ENCODE measurements around the gene SHROOM3. TPM values are rescaled to one million over a fixed set of nuclear protein-coding genes. Genes with fewer than 3 reads are reported as not detected.

The SHROOM3 gene
- total and polyA plus RNA-seq, 2 donors (not counting 3 experiments of a cell fraction or from before 2014, with no cell fraction given) = 2.7 to 6.7 TPM

DNA sequence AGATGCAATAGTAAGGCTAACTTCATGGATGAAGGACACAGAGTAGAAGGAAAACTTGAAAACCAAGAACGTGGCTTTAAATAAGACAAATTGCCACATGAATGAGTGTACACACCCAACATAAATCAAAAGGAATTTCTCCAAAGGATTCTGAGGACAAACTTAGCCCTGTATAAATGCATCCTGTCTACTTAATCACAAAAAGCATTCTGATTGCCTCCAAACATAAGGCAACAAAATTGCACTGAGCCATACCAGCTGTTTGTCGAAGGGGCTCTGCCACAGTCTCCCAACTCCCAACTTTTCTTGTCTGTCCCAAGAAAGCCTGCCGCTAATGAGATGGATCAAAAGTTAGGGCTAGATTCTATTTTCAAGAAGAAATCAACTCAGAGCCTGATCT is 268.6 kb downstream of the SHROOM3 start:
- Histone ChIP-seq H3K9me1 (replicated peaks; ENCODE audit: control insufficient read depth, extremely low read depth, insufficient read depth, low read length) (no peaks in the 10 kb centered on the region), H3K4me1 (ENCODE audit: control insufficient read depth, extremely low read depth, insufficient read depth, low read length) (peaks cover 35% of the 10 kb centered on the region), H2AFZ (ENCODE audit: low read depth, low read length) (no peak overlapping the region), H3K27me3 (ENCODE audit: control insufficient read depth in 2 of 2, insufficient read depth in 2 of 2, low read length in 2 of 2) (no peaks in the 10 kb centered on the region), H3K36me3 (ENCODE audit: control insufficient read depth in 2 of 2, extremely low read depth in 1 of 2, insufficient read depth in 2 of 2, low read length in 2 of 2) (no peaks in the 10 kb centered on the region), H3K9ac (replicated peaks; ENCODE audit: extremely low read depth, insufficient read depth, low read length) (peak overlapping the region; percentile 84), H3K27ac (ENCODE audit: insufficient read depth, low read depth, low read length) (peak overlapping the region; percentile 96), H3K9me3 (replicated peaks; ENCODE audit: control insufficient read depth, insufficient read depth, low read length) (no peaks in the 10 kb centered on the region), H3K79me2 (ENCODE audit: control insufficient read depth, insufficient read depth, low read length) (peaks cover 13% of the 10 kb centered on the region), H4K20me1 (replicated peaks; ENCODE audit: control insufficient read depth, extremely low read depth, insufficient read depth, low read length) (no peaks in the 10 kb centered on the region), H3K4me3 (replicated peaks in 1 of 3; ENCODE audit: insufficient read depth in 1 of 3, low read depth in 1 of 3, low read length in 3 of 3) (peak overlapping the region in 1 of 3 experiments; percentile 30), H3K4me2 (ENCODE audit: insufficient read depth, low read length) (peak overlapping the region; percentile 92)
- no peak for TF ChIP-seq FOS (IDR thresholded peaks at IDR 0.05; ENCODE audit: borderline replicate concordance, insufficient read depth, low read length)
- no peak for TF ChIP-seq MYC (IDR thresholded peaks at IDR 0.05; ENCODE audit: low read depth, low read length)
- TF ChIP-seq CTCF (IDR thresholded peaks at IDR 0.05; ENCODE audit: extremely low read depth in 1 of 2, insufficient read depth in 1 of 2, low read depth in 1 of 2, low read length in 2 of 2) = no peak
- no peak for TF ChIP-seq POLR2A (IDR thresholded peaks at IDR 0.05; ENCODE audit: low read depth, low read length)
- TF ChIP-seq, protein P1, sequence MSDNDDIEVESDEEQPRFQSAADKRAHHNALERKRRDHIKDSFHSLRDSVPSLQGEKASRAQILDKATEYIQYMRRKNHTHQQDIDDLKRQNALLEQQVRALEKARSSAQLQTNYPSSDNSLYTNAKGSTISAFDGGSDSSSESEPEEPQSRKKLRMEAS (IDR thresholded peaks at IDR 0.05; ENCODE audit: insufficient read depth, insufficient read length) = no peak
- dilution Hi-C loops (cut with MboI; ENCODE audit: extremely low pct_ligation_motif_present, low sequenced_read_pairs) = no loop called here
- TSS peak; percentile 68 for BruUV-seq (replicated peaks)
- ChIA-PET CTCF (interaction anchor here (1.2 to 1.7 kb wide), 4 partner anchors 9 to 54 kb away, joined by 3 to 6 read pairs (median 4); no protein-coding TSS in a partner anchor), POLR2A (no interaction called here)
- intact Hi-C loops (cut with micrococcal nuclease) = loop anchor here (1.0 to 5.0 kb wide), 5 partner anchors 14 to 191 kb away; no protein-coding TSS in a partner anchor
- DNase-seq (ENCODE audit: low read depth, low spot score) (no peak), FAIRE-seq (no peak)

Measured in endothelial cell of umbilical vein (primary cell).